Left lobe of liver (tissue), 2 donors: ENCODE measurements around the gene MKNK1. TPM values are rescaled to one million over a fixed set of nuclear protein-coding genes. Genes with fewer than 3 reads are reported as not detected.
A peak's percentile ranks its signal among the peaks of the same experiment; 100 is the strongest.

Experiments used
- ATAC-seq: fragments of 200-7000 bp; cut with Tn5 transposase; one replicate; pipeline ENCODE4 v1.9.1; 2020; ENCODE audit warnings: mild to moderate bottlenecking, moderate library complexity
- DNase-seq: peaks from one replicate; pipeline ENCODE4 v3.0.0-alpha.2; 2020; ENCODE audit warnings: low spot score
- total RNA-seq: library from RNA; stranded (reverse); gene quantifications from one replicate; pipeline ENCODE4 v1.2.1, GENCODE V29; 2021
- donor health status: DM: no; HTN: no; CAD: no; lungs with moderate emphysema.
- donor health status: DM: no; HTN: yes; CAD: no.

Gene MKNK1
- total RNA-seq, 1 donor from 2014 or later, result 18.9 TPM

GRCh38 chr1:46599059-46599970 is 4.8 kb downstream of the MKNK1 start:
- no peak for ATAC-seq

GRCh38 chr1:46596846-46597245 is 7.2 kb downstream of the MKNK1 start:
- DNase-seq (no peak), ATAC-seq (no peak)

More at GRCh38 chr1:46599059-46599970, 4.8 kb downstream of the MKNK1 start:
- no peak for DNase-seq

GRCh38 chr1:46596036-46596435 is 8.0 kb downstream of the MKNK1 start:
- ATAC-seq, result no peak
- no peak for DNase-seq

GRCh38 chr1:46595127-46595526 is 8.9 kb downstream of the MKNK1 start:
- ATAC-seq (peak; percentile 34), DNase-seq (no peak)

- DNase-seq, result no peak
- no peak for ATAC-seq
Observed at GRCh38 chr1:46594063-46594462, 10.0 kb downstream of the MKNK1 start.

- no peak for ATAC-seq
Observed at GRCh38 chr1:46592823-46593222, 11.2 kb downstream of the MKNK1 start.

GRCh38 chr1:46589529-46589928 is 14.5 kb downstream of the MKNK1 start:
- no peak for ATAC-seq
- no peak for DNase-seq

More at GRCh38 chr1:46592823-46593222, 11.2 kb downstream of the MKNK1 start:
- DNase-seq, result no peak

GRCh38 chr1:46587069-46587468 is 17.0 kb downstream of the MKNK1 start:
- ATAC-seq, result peak; percentile 46
- DNase-seq, result no peak

- ATAC-seq (no peak), DNase-seq (no peak)
Observed at GRCh38 chr1:46585312-46585938, 18.6 kb downstream of the MKNK1 start.

GRCh38 chr1:46583494-46583893 is 20.6 kb downstream of the MKNK1 start:
- ATAC-seq, result no peak
- DNase-seq, result no peak

GRCh38 chr1:46582972-46583371 is 21.1 kb downstream of the MKNK1 start:
- ATAC-seq (no peak), DNase-seq (no peak)

- no peak for DNase-seq
- no peak for ATAC-seq
Observed at GRCh38 chr1:46581681-46582455, 22.2 kb downstream of the MKNK1 start.

- no peak for DNase-seq
- ATAC-seq, result no peak
Observed at GRCh38 chr1:46580140-46580903, 23.7 kb downstream of the MKNK1 start.

- DNase-seq (no peak), ATAC-seq (no peak)
Observed at GRCh38 chr1:46577671-46578070, 26.4 kb downstream of the MKNK1 start.

- ATAC-seq, result no peak
- no peak for DNase-seq
Observed at GRCh38 chr1:46576596-46576995, 27.5 kb downstream of the MKNK1 start.

GRCh38 chr1:46575778-46576177 is 28.3 kb downstream of the MKNK1 start:
- ATAC-seq (no peak), DNase-seq (no peak)

GRCh38 chr1:46575300-46575699 is 28.8 kb downstream of the MKNK1 start:
- DNase-seq (no peak), ATAC-seq (no peak)

GRCh38 chr1:46571691-46572225 is 32.3 kb downstream of the MKNK1 start:
- no peak for DNase-seq
- no peak for ATAC-seq

GRCh38 chr1:46569884-46570725 is 34.0 kb downstream of the MKNK1 start:
- ATAC-seq (no peak), DNase-seq (no peak)
